GM19025 (cell line): ENCODE results near the gene DYNC1LI1.
"Not testable (repeated sequence)": the region's sequence is repeated elsewhere in the genome, so short reads cannot be mapped to it uniquely, and the experiment has no call there.

ENCODE experiments used
- ATAC-seq: cut with Tn5 transposase; IDR thresholded peaks from one replicate; pipeline ENCODE4 v1.9.1; 2021; ENCODE audit warnings: mild to moderate bottlenecking, low read depth, moderate library complexity; ENCODE audit not compliant: unreplicated experiment

Gene DYNC1LI1

GRCh38 chr3:32542807-32543206 lies 27.9 kb downstream of the DYNC1LI1 start:
- no peak for ATAC-seq

DNA sequence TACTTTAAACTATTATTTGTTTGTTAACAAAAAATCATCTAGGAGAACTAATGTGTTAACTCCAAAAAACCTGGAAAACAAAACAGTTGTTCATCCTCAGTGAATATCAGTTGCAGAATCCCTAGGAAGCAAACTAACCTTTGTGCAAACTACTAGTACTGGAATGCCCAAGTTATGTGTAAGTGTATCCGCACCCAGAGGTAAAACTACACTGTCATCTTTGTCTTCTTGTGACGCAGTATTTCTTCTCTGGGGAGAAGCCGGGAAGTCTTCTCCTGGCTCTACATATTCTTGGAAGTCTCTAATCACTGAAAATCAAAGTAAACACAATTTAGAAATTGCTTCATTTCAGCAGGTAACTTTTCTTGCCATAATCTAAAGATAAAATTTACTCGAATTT lies 29.8 kb downstream of the DYNC1LI1 start:
- ATAC-seq, result no peak

DNA sequence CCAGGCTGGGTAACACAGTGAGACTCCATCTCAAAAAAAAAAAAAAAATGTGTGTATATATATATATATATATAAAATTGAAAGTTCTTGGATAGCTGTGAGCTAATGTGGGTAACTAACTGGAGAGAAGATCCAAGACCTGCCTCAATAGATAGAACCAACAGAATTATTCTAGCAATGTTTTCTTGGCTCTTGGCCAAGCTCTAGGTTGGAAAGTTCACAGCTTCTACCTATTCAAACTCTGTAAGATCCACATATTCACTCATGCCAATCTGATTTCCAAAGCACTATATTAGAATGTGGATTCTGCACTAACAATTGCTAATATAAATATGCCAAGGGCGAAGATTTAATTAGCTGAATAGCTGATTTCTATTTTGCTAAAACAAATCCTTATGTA lies 38.2 kb downstream of the DYNC1LI1 start:
- no peak for ATAC-seq

- no peak for ATAC-seq
Measured at GRCh38 chr3:32531010-32531647, 39.5 kb downstream of the DYNC1LI1 start.

DNA sequence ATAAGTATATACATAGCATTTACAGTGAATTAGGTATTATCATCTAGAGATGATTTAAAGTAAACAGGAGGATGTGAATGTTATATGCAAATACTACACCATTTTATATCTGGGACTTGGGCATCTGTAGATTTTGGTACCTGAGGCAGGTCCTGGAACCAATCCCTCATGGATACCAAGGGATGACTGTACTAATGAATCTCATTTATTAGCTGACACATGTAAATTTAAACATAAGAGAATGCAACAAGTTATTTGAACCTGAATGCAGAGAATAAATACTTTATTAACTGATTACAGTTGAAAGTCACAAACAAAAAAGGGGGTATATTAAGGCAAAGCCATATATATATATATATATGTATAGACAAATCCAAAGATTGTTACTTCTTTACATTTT lies 44.9 kb downstream of the DYNC1LI1 start:
- ATAC-seq, result no peak

GRCh38 chr3:32522682-32523081 lies 48.0 kb downstream of the DYNC1LI1 start:
- no peak for ATAC-seq

DNA sequence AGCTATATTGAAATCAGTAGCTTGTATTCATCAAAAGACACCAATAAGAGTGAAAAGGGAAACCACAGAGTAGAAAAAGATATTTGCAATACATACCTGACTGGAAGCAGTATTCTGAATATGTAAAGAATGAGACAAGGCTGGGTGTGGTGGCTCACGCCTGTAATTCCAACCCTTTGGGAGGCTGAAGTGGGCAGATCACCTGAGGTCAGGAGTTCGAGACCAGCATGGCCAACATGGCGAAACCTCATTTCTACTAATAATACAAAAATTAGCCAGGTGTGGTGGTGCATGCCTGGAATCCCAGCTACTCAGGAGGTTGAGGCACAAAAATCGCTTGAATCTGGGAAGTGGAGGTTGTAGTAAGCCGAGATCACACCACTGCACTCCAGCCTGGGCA lies 51.7 kb downstream of the DYNC1LI1 start:
- not testable (repeated sequence) for ATAC-seq

DNA sequence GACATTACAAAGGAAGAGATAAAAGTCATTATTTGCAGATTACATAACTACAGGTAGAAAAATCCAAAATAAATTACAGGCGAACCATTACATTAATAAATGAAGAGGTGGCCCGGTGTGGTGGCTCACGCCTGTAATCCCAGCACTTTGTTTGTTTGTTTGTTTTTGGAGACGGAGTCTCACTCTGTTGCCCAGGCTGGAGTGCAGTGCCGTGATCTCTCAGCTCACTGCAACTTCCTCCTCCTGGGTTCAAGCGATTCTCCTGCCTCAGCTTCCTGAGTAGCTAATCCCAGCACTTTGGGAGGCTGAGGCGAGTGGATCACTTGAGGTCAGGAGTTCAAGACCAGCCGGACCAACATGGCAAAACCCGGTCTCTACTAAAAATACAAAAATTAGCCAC lies 53.9 kb downstream of the DYNC1LI1 start:
- not testable (repeated sequence) for ATAC-seq

DNA sequence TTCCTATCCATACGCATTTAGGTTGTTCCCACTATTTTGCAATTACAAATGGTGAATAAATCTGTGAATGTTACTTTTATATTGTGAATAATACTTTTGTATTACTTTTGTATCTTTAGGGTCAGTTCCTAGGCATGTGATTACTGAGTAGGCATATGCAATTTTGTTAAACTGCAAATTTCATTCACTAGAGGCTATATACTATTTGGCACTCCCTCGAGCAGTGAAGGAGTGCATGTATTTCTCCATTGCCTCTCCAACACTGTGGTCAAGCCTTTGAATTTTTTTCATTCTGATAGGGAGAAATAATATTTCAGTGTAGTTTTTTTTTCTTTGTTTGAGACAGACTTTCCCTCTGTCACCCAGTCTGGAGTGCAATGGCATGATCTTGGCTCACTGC lies 59.7 kb downstream of the DYNC1LI1 start:
- ATAC-seq, result no peak

DNA sequence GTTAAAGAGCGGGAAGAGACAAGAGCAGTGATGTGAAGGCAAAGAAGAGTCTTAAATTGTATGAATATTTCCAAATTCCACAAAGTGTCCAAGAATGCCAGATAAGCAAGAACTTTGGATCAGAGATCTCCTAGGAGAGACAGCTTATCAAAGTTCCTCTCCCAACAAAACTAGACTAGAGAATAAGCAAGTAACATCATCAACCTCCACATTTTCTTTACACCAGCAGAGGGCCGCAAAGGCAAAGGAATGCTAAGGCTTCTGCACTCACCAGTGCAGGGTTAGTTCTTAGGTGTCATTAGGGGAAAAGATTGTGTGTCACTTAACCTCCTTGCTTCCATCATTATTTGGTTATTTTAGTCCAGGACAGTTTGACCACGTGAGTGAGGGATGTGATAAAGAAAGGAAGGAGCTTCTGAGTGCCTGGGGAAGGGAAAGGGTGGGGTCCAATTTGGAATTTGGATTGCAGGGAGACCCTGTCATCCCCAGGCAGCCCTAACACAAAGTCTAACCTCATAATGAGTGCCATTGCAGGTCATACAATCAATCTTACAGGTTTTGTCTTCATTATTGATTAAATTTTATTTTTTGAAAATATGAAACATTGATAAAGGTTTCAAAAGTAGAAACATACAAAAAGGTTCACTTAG lies 60.5 kb downstream of the DYNC1LI1 start:
- ATAC-seq, result peak; percentile 73

DNA sequence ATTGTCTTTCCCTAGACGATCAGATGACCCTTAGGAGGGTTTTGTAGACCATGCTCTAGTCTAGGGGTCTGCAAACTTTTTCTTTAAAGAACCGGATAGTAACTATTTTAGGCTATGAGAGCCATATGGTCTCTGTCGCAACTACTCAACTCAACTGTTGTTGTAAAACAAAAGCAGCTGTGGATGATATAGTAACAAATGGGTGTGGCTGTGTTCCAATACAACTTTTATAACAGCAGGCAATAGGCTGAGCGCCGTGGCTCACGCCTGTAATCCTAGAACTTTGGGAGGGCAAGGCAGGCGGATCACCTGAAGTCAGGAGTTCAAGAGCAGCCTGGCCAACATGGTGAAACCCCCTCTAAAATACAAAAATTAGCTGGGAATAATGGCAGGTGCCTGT lies 61.9 kb downstream of the DYNC1LI1 start:
- ATAC-seq, result no peak

DNA sequence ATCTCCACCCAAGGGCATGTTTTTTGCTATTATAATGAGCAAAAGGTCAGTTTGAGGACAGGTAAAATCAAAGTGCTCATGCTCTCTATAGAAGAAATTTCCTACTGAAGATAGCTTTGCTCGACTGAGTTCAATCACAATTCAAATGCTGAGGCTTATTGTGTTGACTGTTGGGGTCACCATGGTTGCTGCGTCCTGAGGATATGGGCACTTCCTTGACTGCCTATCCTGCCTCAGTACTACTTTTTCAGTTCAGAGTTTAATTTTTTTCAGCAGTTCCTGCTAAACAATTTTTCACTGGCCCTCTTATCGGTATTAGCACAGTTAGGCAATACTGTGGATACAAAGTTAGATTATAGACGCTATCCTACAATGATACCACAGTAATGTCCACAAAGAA lies 64.2 kb downstream of the DYNC1LI1 start:
- ATAC-seq, result no peak

DNA sequence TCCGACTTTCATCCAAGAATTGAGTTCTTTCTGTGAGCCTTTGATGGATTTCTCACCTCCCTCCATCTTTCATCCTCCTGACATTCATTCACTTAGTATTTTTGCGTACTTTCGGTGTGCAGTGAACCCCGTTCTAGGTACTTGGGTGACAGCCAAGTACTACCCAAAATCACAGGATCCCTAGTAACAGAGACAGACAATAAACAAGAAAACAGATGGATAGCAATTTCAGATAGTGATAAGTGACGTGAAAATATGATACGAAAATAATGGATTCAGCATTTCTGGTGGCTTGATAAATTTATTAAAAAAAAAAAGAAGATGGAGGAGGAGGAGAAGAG lies 67.7 kb downstream of the DYNC1LI1 start:
- no peak for ATAC-seq

DNA sequence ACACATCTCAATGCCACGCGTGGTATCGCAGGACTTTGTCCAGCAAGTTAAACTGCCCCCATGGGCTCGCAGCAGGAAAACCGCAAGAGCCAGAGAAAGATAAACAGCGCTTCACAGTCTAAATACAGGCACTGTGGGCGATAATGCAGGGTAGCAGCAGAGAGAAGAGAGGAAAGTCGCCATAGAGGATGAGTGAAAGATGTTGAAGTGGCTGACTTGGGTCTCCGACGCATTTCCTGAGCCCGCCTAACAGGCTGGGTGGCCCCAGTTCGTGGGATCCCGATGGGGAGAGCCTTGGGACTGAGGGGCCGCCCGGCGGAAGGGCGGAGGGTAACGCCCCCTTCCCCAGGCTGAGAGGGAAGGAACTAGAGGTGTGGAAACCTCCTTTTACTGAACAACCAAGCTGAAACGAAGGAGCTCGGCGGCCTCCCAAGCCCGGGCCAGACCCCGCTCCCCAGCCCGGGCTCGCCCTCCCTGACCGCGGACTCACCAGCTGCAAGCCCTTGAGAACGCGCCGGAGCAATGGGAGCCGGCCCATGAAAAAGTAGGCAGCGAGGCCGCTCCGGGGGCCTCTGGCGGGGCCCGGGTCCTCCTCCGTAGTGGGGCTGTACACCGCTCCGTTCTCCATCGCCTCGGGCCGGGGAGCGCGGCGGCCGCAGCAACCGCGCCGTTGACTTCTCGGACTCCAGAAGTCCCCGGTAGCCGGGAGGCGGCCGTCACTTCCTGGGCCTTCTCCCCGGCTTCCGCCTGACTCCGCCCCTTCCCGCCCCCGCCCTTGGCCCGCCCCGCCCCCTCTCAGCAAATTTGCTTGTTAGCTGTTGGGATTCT lies 68.3 kb downstream of the DYNC1LI1 start, which contains the start of gene CMTM6:
TSS of gene CMTM6 (minus strand) at position 735 of the 828 bp plus-strand sequence. CDS start at position 628, 107 bp downstream.
- ATAC-seq, result peak; percentile 81

DNA sequence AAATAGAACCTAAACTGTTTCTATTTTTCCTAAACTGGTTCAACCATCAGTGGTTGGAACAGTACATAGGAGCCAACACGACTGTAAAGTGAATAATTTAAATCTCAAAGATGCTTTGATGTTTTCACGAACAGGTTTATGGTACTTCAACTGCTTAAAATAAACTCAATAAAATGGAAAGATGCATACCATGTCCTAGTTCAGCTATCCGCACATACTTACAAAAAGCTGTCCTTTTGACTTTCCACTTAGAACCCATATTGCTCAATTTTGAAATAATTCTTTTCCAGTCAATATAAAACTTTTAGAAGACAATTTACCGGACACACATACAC lies 68.9 kb downstream of the DYNC1LI1 start:
- no peak for ATAC-seq

GRCh38 chr3:32500880-32501782 lies 69.5 kb downstream of the DYNC1LI1 start:
- no peak for ATAC-seq

- ATAC-seq, result no peak
Measured at GRCh38 chr3:32500231-32500630, 70.4 kb downstream of the DYNC1LI1 start.

GRCh38 chr3:32499585-32499984 lies 71.1 kb downstream of the DYNC1LI1 start:
- ATAC-seq, result no peak

- no peak for ATAC-seq
Measured at GRCh38 chr3:32498992-32499391, 71.7 kb downstream of the DYNC1LI1 start.

GRCh38 chr3:32498252-32498651 lies 72.4 kb downstream of the DYNC1LI1 start:
- no peak for ATAC-seq

DNA sequence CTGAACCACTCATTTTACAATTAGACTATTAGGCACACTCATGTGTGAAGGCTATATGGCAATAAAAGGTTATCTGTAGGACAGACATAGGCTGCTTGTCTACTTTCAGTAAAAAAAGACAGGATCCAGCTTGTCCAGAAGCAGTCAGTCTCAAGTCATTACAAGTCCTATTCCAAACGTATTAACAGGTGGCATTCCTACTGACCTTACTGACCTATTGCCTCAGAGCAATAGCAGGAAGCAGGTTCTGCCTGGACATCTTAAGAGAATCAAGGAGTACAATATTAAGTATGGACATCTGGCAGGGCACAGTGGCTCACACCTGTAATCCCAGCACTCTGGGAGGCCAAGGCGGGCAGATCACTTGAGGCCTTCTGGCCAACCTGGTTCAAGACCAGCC lies 75.0 kb downstream of the DYNC1LI1 start:
- ATAC-seq, result no peak
